HEK293 (cell line): ENCODE results near the gene GJC2.

Source experiments
- CTCF ChIA-PET: fragments of 350-600 bp; formaldehyde crosslinking; extraction: SDS; loops from one replicate; lab custom pipeline; 2021; ENCODE audit warnings: antibody characterized with exemption; lab: Yijun Ruan, JAX
- POLR2A ChIA-PET: fragments of 300-600 bp; formaldehyde crosslinking; extraction: SDS; loops from one replicate; lab custom pipeline; 2020; ENCODE audit warnings: antibody characterized with exemption, inconsistent platforms; lab: Yijun Ruan, JAX
- H3K27ac ChIP-seq: fragments of 200-500 bp; sonication (Bioruptor generic); 2 replicates; pipeline ENCODE4 v1.5.1; 2014; ENCODE audit warnings: low read depth, low read length, control low read depth, inconsistent platforms; ENCODE audit errors: extremely low read depth
- H3K36me3 ChIP-seq, 2 experiments: fragments of 200-500 bp in 1 of 2; sonication (Bioruptor generic) in 1 of 2; 1 replicate in 1 of 2; 2 replicates in 1 of 2; pipeline ENCODE4 v1.5.1; 2014 to 2017; ENCODE audit warnings: inconsistent platforms in 2 of 2, low read length in 2 of 2; ENCODE audit not compliant: control insufficient read depth in 2 of 2, insufficient read depth in 1 of 2
- H3K4me1 ChIP-seq: fragments of 200-500 bp; sonication (Bioruptor generic); 2 replicates; pipeline ENCODE4 v1.5.1; 2014; ENCODE audit warnings: mild to moderate bottlenecking, low read length, inconsistent platforms; ENCODE audit not compliant: control insufficient read depth, insufficient read depth
- H3K4me3 ChIP-seq: 2 replicates; pipeline ENCODE4 v1.5.1; 2011; ENCODE audit warnings: low read depth, mild to moderate bottlenecking, control low read depth, low read length, moderate library complexity
- H3K9me3 ChIP-seq: fragments of 200-500 bp; sonication (Bioruptor generic); 2 replicates; pipeline ENCODE4 v1.5.1; 2014; ENCODE audit warnings: low read depth, low read length, inconsistent platforms; ENCODE audit not compliant: control insufficient read depth, insufficient read depth
- CTCF ChIP-seq: fragments of 450-650 bp; formaldehyde crosslinking; IDR thresholded peaks from 2 replicates; pipeline ENCODE4 v1.5.1; 2016; ENCODE audit warnings: missing biosample characterization, missing genetic modification characterization
- GFI1B ChIP-seq: fragments of 450-650 bp; formaldehyde crosslinking; IDR thresholded peaks from 2 replicates; pipeline ENCODE4 v1.5.1; 2016; ENCODE audit warnings: missing biosample characterization, missing genetic modification characterization
- IKZF3 ChIP-seq: fragments of 450-650 bp; IDR thresholded peaks from 2 replicates; pipeline ENCODE4 v1.5.0; 2018; ENCODE audit warnings: missing biosample characterization, mild to moderate bottlenecking, missing genetic modification characterization, moderate library complexity
- MYNN ChIP-seq: fragments of 450-650 bp; formaldehyde crosslinking; IDR thresholded peaks from 2 replicates; pipeline ENCODE4 v1.5.1; 2016; ENCODE audit warnings: missing biosample characterization, missing genetic modification characterization, borderline replicate concordance
- PRDM6 ChIP-seq: fragments of 450-650 bp; formaldehyde crosslinking; IDR thresholded peaks from 2 replicates; pipeline ENCODE4 v1.5.1; 2017; ENCODE audit warnings: missing biosample characterization, missing genetic modification characterization
- TRIM28 ChIP-seq: IDR thresholded peaks from 2 replicates; pipeline ENCODE4 v1.6.1; 2011; ENCODE audit warnings: low read length, control low read depth, borderline replicate concordance
- ZBTB11 ChIP-seq: fragments of 450-650 bp; formaldehyde crosslinking; conservative IDR thresholded peaks from 2 replicates; pipeline ENCODE4 v1.5.1; 2016; ENCODE audit warnings: low read depth, missing biosample characterization, missing genetic modification characterization
- ZBTB48 ChIP-seq: fragments of 450-650 bp; formaldehyde crosslinking; IDR thresholded peaks from 2 replicates; pipeline ENCODE4 v1.5.1; 2016; ENCODE audit warnings: missing biosample characterization, missing genetic modification characterization
- ZBTB49 ChIP-seq: fragments of 450-650 bp; formaldehyde crosslinking; IDR thresholded peaks from 2 replicates; pipeline ENCODE4 v1.5.1; 2016; ENCODE audit warnings: missing biosample characterization, missing genetic modification characterization, low read depth
- ZNF112 ChIP-seq: fragments of 450-650 bp; formaldehyde crosslinking; IDR thresholded peaks from 2 replicates; pipeline ENCODE4 v1.5.0; 2017; ENCODE audit warnings: missing biosample characterization, missing genetic modification characterization
- ZNF175 ChIP-seq: fragments of 450-650 bp; formaldehyde crosslinking; IDR thresholded peaks from 2 replicates; pipeline ENCODE4 v1.5.1; 2016; ENCODE audit warnings: missing biosample characterization, missing genetic modification characterization
- ZNF184 ChIP-seq: fragments of 450-650 bp; IDR thresholded peaks from 2 replicates; pipeline ENCODE4 v1.5.1; 2018; ENCODE audit warnings: missing biosample characterization, mild to moderate bottlenecking, missing genetic modification characterization
- ZNF19 ChIP-seq: fragments of 450-650 bp; formaldehyde crosslinking; IDR thresholded peaks from 2 replicates; pipeline ENCODE4; 2016; ENCODE audit warnings: missing biosample characterization, missing genetic modification characterization, low read depth
- ZNF2 ChIP-seq: fragments of 450-650 bp; formaldehyde crosslinking; IDR thresholded peaks from 2 replicates; pipeline ENCODE4 v1.5.1; 2016; ENCODE audit warnings: missing biosample characterization, missing genetic modification characterization
- ZNF214 ChIP-seq: fragments of 450-650 bp; formaldehyde crosslinking; IDR thresholded peaks from 2 replicates; pipeline ENCODE4 v1.5.1; 2017; ENCODE audit warnings: missing biosample characterization, mild to moderate bottlenecking, missing genetic modification characterization, borderline replicate concordance
- ZNF324 ChIP-seq: fragments of 450-650 bp; formaldehyde crosslinking; IDR thresholded peaks from 2 replicates; pipeline ENCODE4 v1.5.1; 2016; ENCODE audit warnings: missing biosample characterization, missing genetic modification characterization
- ZNF37A ChIP-seq: fragments of 450-650 bp; IDR thresholded peaks from 2 replicates; pipeline ENCODE4 v1.5.1; 2018; ENCODE audit warnings: missing biosample characterization, missing genetic modification characterization
- ZNF561 ChIP-seq: fragments of 450-650 bp; IDR thresholded peaks from 2 replicates; pipeline ENCODE4 v1.5.1; 2018; ENCODE audit warnings: missing biosample characterization, missing genetic modification characterization, borderline replicate concordance
- ZNF629 ChIP-seq: fragments of 450-650 bp; formaldehyde crosslinking; IDR thresholded peaks from 2 replicates; pipeline ENCODE4 v1.5.1; 2017; ENCODE audit warnings: missing biosample characterization, missing genetic modification characterization

Gene GJC2

DNA sequence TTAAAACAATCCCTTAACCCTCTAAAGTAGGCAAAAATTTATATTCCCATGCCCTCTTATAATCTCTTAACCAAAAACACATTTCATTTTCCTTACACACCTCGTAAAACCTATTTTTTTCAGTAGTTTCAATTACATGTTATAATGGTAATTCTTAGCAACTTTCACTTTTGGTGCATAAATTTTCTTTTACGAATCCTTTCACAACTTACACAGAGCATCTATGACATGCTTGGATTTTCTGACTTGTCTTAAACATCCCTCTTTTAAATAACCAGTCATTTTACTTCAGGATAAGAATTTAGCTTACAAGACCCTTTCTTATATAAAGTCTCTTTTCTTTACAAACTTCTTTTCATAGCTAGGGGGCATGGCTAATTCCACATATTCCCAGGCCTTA is 31.7 kb upstream of the GJC2 start (continued):
- TF ChIP-seq ZNF2 (tag by site-specific recombination) (0 out of 2 replicates have a peak, but pooled peaks have one; percentile 43), ZBTB49 (tag by site-specific recombination) (no peak), ZNF184 (tag by site-specific recombination) (peak; percentile 79; the same call in 1 of the 2 replicates), ZNF37A (tag by site-specific recombination) (peak; percentile 65), TRIM28 (peak; percentile 99)
- TF ChIP-seq, all 188 proteins: peak for 24

DNA sequence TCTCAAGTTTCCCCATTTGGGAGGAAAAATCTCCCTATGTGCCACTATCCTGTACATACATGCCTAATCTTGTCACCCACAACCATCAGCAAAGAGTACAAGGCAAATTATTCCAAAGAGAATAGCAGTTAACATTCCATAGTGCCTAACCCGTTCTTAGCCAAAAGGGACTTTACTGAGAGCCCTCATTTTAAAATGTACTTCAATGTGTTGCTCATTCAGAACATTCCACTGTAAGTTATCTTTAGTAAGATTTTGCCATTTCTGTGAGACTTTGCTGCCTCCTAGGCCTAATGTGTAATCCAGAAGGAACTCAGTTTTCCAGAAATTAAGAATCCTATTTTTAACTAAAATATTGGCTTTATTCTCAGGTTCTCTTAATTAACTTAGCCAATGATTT is 29.4 kb upstream of the GJC2 start:
- CTCF ChIA-PET: interaction anchor here (4.6 kb wide), 1 partner anchor 11 kb away, joined by 36 read pairs; no protein-coding TSS in a partner anchor
- Histone ChIP-seq H3K9me3 (no peaks in the 10 kb centered on the region), H3K4me3 (no peak overlapping the region), H3K27ac (no peak overlapping the region), H3K36me3 (no peaks in the 10 kb centered on the region), H3K4me1 (no peaks in the 10 kb centered on the region)
- POLR2A ChIA-PET: interaction anchor here (1.8 kb wide), 1 partner anchor 39 kb away, joined by 5 read pairs; no protein-coding TSS in a partner anchor
- TF ChIP-seq ZNF112 (tag by site-specific recombination): no peak
- no peak for TF ChIP-seq GFI1B (tag by site-specific recombination)
- no peak for TF ChIP-seq ZNF19
- TF ChIP-seq ZBTB48 (tag by site-specific recombination): no peak
- no peak for TF ChIP-seq ZNF629
- TF ChIP-seq MYNN (tag by site-specific recombination): no peak
- no peak for TF ChIP-seq ZNF175
- no peak for TF ChIP-seq ZNF214 (tag by site-specific recombination)
- no peak for TF ChIP-seq ZNF561 (tag by site-specific recombination)
- no peak for TF ChIP-seq IKZF3 (tag by site-specific recombination)
- TF ChIP-seq ZNF324 (tag by site-specific recombination): no peak
- TF ChIP-seq ZBTB11: no peak
- TF ChIP-seq PRDM6 (tag by site-specific recombination): no peak
- TF ChIP-seq ZNF184 (tag by site-specific recombination): no peak
- no peak for TF ChIP-seq CTCF (tag by site-specific recombination)
